ENCODE results near the gene SPEM1. TPM values are rescaled to one million over a fixed set of nuclear protein-coding genes. Genes with fewer than 3 reads are reported as not detected.

SPEM1 gene
- total RNA-seq, 4 donors from 2014 or later = not detected

DNA sequence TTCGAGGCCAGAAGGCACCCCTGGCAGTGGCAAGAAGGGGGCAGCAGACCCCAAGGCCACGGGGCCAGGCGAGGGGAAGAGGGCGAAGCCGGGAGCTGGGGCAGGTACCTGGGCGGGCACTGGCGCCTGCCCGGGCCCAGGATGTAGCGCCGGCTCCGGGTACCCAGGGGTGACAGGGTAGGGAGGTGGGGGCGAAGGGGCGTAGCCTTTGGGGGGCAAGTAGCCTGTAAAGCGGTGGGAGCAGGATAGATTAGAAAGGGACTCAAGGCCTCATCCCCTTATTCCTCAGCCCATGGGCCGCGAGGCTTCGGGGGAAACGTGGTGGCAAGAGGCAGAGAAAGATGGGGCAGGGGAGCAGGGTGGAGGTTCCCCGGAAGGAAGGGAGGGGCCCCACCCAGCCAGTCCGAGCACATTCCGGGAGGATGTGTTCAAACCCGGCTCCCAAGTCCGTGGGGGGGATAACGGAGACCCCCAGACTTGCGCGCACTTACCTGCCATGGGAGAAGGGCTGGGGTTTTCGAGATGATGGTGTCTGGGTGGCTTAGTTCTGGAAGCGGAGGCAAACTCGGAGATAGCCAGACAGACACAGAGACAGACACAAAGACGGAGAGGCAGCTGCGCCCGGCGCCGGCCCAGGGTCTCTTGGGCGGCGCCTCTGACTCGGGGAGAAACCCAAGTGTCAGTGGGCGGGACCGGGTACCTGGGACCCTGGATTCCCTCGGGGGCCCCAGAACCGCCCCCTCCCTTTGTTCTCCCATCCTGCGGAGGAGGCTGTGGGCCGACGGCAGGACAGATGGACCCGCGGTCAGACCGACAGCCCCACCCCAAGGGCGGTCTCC lies 26.3 kb upstream of the SPEM1 start:
- 2 to 7% methylated on average over 12 to 21 of the region's 48 CpGs for whole genome bisulfite sequencing, 2 donors
- TF ChIP-seq POLR2A (IDR thresholded peaks at IDR 0.05) = no peak
- TF ChIP-seq, protein P1, sequence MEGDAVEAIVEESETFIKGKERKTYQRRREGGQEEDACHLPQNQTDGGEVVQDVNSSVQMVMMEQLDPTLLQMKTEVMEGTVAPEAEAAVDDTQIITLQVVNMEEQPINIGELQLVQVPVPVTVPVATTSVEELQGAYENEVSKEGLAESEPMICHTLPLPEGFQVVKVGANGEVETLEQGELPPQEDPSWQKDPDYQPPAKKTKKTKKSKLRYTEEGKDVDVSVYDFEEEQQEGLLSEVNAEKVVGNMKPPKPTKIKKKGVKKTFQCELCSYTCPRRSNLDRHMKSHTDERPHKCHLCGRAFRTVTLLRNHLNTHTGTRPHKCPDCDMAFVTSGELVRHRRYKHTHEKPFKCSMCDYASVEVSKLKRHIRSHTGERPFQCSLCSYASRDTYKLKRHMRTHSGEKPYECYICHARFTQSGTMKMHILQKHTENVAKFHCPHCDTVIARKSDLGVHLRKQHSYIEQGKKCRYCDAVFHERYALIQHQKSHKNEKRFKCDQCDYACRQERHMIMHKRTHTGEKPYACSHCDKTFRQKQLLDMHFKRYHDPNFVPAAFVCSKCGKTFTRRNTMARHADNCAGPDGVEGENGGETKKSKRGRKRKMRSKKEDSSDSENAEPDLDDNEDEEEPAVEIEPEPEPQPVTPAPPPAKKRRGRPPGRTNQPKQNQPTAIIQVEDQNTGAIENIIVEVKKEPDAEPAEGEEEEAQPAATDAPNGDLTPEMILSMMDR (IDR thresholded peaks at IDR 0.05) = no peak

DNA sequence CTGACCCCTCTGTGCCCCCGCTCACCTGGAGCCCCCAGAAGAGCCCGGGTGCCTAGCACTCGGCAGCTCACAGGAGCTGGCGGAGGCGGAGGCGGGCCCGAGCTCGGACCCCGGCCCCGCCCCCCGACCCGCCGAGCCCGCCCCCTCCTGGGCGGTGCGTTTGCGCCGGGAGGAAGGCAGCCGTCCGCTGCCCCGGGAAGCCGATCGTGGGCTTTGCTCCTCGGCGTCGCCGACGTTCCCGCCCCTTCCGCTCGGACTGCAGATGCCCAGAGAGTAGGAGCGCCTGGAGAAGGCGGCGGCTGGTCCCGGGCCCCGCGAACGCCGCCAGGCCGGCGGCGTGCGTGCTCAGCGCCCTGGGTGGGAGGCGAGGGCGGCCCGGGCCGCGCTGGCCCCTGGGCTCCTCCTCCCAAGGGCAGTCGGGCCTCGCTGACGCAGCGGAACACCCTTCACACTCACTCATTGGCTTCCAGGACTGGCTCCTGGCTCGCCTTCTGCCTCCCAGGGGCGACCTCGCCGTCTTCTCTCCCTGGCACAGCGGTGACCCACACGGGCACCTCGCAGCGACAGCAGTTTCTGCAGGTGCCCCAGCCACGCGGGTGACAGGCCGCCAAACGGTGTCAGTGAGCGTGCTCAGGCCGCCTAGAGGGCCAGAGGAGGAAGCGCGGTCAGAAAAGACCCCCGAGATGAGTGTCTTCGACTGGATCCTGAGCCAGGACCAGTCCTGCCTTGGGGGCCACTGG lies 25.5 kb upstream of the SPEM1 start, which contains the start of gene PLSCR3:
TSS of gene PLSCR3 (minus strand) at position 74 of the 740 bp plus-strand sequence. CDS start 415 bp downstream, outside the sequence.
- H3K27ac ChIP-seq = peak within 1 kb of the TSS; percentile 87 to 97 (median 94)
- H3K9me3 ChIP-seq = no peaks in the 10 kb centered on the region
- TF ChIP-seq, protein P1 (IDR thresholded peaks at IDR 0.05) = peak in 4 of 6 experiments; percentile 17 to 48 (median 35)
- TF ChIP-seq POLR2A (IDR thresholded peaks at IDR 0.05) = peak in 3 of 4 donors; percentile 23 to 94 (median 85)
- peak within 1 kb of the TSS; percentile 75 to 93 (median 86) for H3K4me3 ChIP-seq
- WGBS, 2 donors = 0% methylated on average over 6 to 9 of the region's 71 CpGs
- no peak for DNase-seq
- intact Hi-C loops (cut with DNase I) = no loop called here
- peaks cover 6 to 37% (median 8%) of the 10 kb centered on the region in 3 donors for H3K36me3 ChIP-seq
- H3K4me1 ChIP-seq = peaks cover 11 to 32% (median 17%) of the 10 kb centered on the region in 3 donors
- no peaks in the 10 kb centered on the region for H3K27me3 ChIP-seq

More for the DNA sequence above, 26.3 kb upstream of the SPEM1 start:
- H3K4me1 ChIP-seq = peaks cover 11 to 32% (median 17%) of the 10 kb centered on the region in 3 donors
- no peaks in the 10 kb centered on the region for H3K9me3 ChIP-seq
- H3K4me3 ChIP-seq = peak overlapping the region; percentile 75 to 93 (median 86)
- peak overlapping the region; percentile 87 to 97 (median 94) for H3K27ac ChIP-seq
- peaks cover 14 to 45% (median 14%) of the 10 kb centered on the region in 3 donors for H3K36me3 ChIP-seq
- H3K27me3 ChIP-seq = no peaks in the 10 kb centered on the region
- DNase-seq = no peak
- intact Hi-C loops (cut with DNase I) = no loop called here

DNA sequence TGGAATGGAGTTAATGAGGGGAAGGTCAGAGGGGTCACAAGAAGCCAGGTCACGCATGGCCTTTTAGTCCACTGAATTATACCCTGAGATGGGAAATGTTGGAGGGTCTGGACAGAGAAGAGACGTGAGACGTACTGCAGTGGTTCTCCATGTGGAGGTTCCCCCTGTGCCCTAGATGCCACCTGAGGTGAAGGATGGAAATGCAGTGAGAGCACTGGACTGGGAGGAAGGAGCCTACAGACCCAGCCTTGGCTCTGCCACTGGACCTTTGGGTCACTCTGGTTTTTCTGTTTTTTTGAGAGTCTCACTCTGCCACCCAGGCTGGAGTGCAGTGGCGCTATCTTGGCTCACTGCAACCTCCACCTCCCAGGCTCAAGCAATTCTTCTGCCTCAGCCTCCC lies 24.0 kb upstream of the SPEM1 start:
- intact Hi-C loops (cut with DNase I) = no loop called here

DNA sequence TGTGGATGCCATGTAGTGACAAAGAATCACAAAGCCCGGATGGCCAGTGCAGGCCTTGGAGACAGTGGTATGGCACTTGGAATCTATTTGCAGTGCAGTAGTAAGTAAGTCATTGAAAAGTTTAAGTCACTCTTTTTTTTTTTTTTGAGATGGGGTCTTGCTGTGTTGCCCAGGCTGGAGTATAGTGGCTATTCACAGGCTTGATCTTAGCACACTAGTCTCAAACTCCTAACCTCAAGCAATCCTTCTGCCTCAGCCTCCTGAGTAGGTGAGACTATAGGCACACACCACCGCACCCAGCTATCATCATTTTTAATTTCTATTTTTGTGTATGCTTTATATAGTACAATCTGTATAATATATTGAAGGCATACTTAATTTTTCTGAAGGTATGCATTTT lies 21.5 kb upstream of the SPEM1 start:
- H3K36me3 ChIP-seq = no peaks in the 10 kb centered on the region
- no peak overlapping the region for H3K27ac ChIP-seq
- WGBS, 2 donors = 82 to 89% methylated on average over 2 of the region's 2 CpGs
- no peaks in the 10 kb centered on the region for H3K27me3 ChIP-seq
- H3K9me3 ChIP-seq = no peaks in the 10 kb centered on the region
- intact Hi-C loops (cut with DNase I) = no loop called here
- no peak overlapping the region for H3K4me3 ChIP-seq
- DNase-seq = no peak
- peaks cover 19 to 36% (median 19%) of the 10 kb centered on the region in 3 donors for H3K4me1 ChIP-seq
- no peak for TF ChIP-seq POLR2A (IDR thresholded peaks at IDR 0.05)
- TF ChIP-seq, protein P1 (IDR thresholded peaks at IDR 0.05) = no peak

More for the DNA sequence above, 24.0 kb upstream of the SPEM1 start:
- H3K9me3 ChIP-seq = no peaks in the 10 kb centered on the region
- H3K4me1 ChIP-seq = peaks cover 11 to 29% (median 17%) of the 10 kb centered on the region in 3 donors
- no peak overlapping the region for H3K27ac ChIP-seq
- peaks cover 0 to 22% (median 8%) of the 10 kb centered on the region in 3 donors for H3K36me3 ChIP-seq
- TF ChIP-seq POLR2A (IDR thresholded peaks at IDR 0.05) = no peak
- TF ChIP-seq, protein P1 (IDR thresholded peaks at IDR 0.05) = peak in 1 of 6 experiments; percentile 18
- DNase-seq = no peak
- no peak overlapping the region for H3K4me3 ChIP-seq
- no peaks in the 10 kb centered on the region for H3K27me3 ChIP-seq
- 92 to 93% methylated on average over 3 to 4 of the region's 4 CpGs for WGBS, 2 donors

Data from esophagus squamous epithelium (tissue), 5 donors.